HG02759 (cell line): ENCODE measurements around the gene KRT15.
"Not testable (repeated sequence)": the region's sequence is repeated elsewhere in the genome, so short reads cannot be mapped to it uniquely, and the experiment has no call there.

Experiments
- ATAC-seq: cut with Tn5 transposase; IDR thresholded peaks from one replicate; pipeline ENCODE4 v1.9.1; 2021; ENCODE audit warnings: mild to moderate bottlenecking, moderate library complexity; ENCODE audit not compliant: unreplicated experiment

KRT15 gene

GRCh38 chr17:41544935-41545334 lies 26.2 kb upstream of the KRT15 start:
- no peak for ATAC-seq

GRCh38 chr17:41544491-41544892 lies 25.8 kb upstream of the KRT15 start:
- no peak for ATAC-seq

- ATAC-seq = not testable (repeated sequence)
These were observed 24.1 kb upstream of the KRT15 start for GRCh38 chr17:41542786-41543185.

- ATAC-seq = no peak
These were observed 23.7 kb upstream of the KRT15 start for GRCh38 chr17:41542357-41542756.

GRCh38 chr17:41540921-41541625 lies 22.4 kb upstream of the KRT15 start:
- ATAC-seq = no peak

- no peak for ATAC-seq
These were observed 21.4 kb upstream of the KRT15 start for GRCh38 chr17:41539979-41540701.

GRCh38 chr17:41539071-41539492 lies 20.4 kb upstream of the KRT15 start:
- ATAC-seq = no peak

GRCh38 chr17:41538565-41538991 lies 19.9 kb upstream of the KRT15 start:
- ATAC-seq = no peak

GRCh38 chr17:41537990-41538389 lies 19.3 kb upstream of the KRT15 start:
- no peak for ATAC-seq

GRCh38 chr17:41537614-41537954 lies 18.9 kb upstream of the KRT15 start:
- ATAC-seq = no peak

GRCh38 chr17:41536741-41537613 lies 18.3 kb upstream of the KRT15 start:
- no peak for ATAC-seq

GRCh38 chr17:41535764-41536481 lies 17.2 kb upstream of the KRT15 start:
- no peak for ATAC-seq

- ATAC-seq = no peak
These were observed 16.3 kb upstream of the KRT15 start for GRCh38 chr17:41534899-41535546.

GRCh38 chr17:41533613-41534012 lies 14.9 kb upstream of the KRT15 start:
- no peak for ATAC-seq

GRCh38 chr17:41532947-41533570 lies 14.4 kb upstream of the KRT15 start:
- no peak for ATAC-seq

- ATAC-seq = no peak
These were observed 13.3 kb upstream of the KRT15 start for GRCh38 chr17:41531993-41532392.

GRCh38 chr17:41530062-41531048 lies 11.7 kb upstream of the KRT15 start:
- no peak for ATAC-seq

GRCh38 chr17:41529491-41529915 lies 10.8 kb upstream of the KRT15 start:
- ATAC-seq = no peak

GRCh38 chr17:41528959-41529353 lies 10.3 kb upstream of the KRT15 start:
- no peak for ATAC-seq
